Mammary epithelial cell (primary cell): Measurements from ENCODE around the gene PGLYRP2.

Experiments
- CTCF ChIP-seq, 2 donors: IDR thresholded peaks in 1 of 2; conservative IDR thresholded peaks in 1 of 2; 2 replicates each; pipeline ENCODE4 v1.5.1; 2011 to 2012; ENCODE audit warnings: inconsistent platforms in 2 of 2, low read length in 2 of 2, mild to moderate bottlenecking in 2 of 2, control low read depth in 1 of 2, low read depth in 1 of 2; ENCODE audit not compliant: insufficient read depth in 1 of 2; ENCODE audit errors: extremely low read depth in 1 of 2
- EZH2 ChIP-seq: IDR thresholded peaks from 2 replicates; pipeline ENCODE4 v1.6.1; 2012; ENCODE audit warnings: low read length, inconsistent platforms, borderline replicate concordance

GRCh38 chr19:15526408-15526807 is 47.1 kb upstream of the PGLYRP2 start:
- TF ChIP-seq CTCF (conservative IDR thresholded peaks at IDR 0.05 in 1 of 2, IDR thresholded peaks at IDR 0.05 in 1 of 2; ENCODE audit: extremely low read depth in 1 of 2, insufficient read depth in 1 of 2, low read depth in 1 of 2, low read length in 2 of 2): no peak
- TF ChIP-seq EZH2: no peak
